Limb (tissue), 2 donors: ENCODE measurements around the gene SPOCD1.

Experiments used
- DNase-seq, 2 donors: peaks; one replicate each; pipeline ENCODE4 v3.0.0-alpha.2; 2016; ENCODE audit errors: extremely low spot score in 2 of 2

Gene SPOCD1

GRCh38 chr1:31742462-31743212 is 73.2 kb downstream of the SPOCD1 start:
- no peak for DNase-seq
